Trophoblast cell (in vitro differentiated cells and primary cell): ENCODE measurements around the gene RALGAPA2.

ENCODE experiments used
- DNase-seq, 2 donors: peaks; one replicate each; pipeline ENCODE4 v3.0.0-alpha.2; 2016
- H2AFZ ChIP-seq: 2 replicates; pipeline ENCODE4 v1.6.1; 2013; ENCODE audit warnings: low read length, moderate library complexity, mild to moderate bottlenecking; ENCODE audit not compliant: insufficient read depth, poor library complexity
- H2AK5ac ChIP-seq: 2 replicates; pipeline ENCODE4 v1.6.1; 2013; ENCODE audit warnings: mild to moderate bottlenecking, low read length
- H2BK120ac ChIP-seq: 2 replicates; pipeline ENCODE4 v1.6.1; 2013; ENCODE audit warnings: low read length, mild to moderate bottlenecking, moderate library complexity; ENCODE audit not compliant: insufficient read depth, poor library complexity
- H2BK12ac ChIP-seq: 2 replicates; pipeline ENCODE4 v1.6.1; 2013; ENCODE audit warnings: mild to moderate bottlenecking, low read length, moderate library complexity
- H2BK5ac ChIP-seq: 2 replicates; pipeline ENCODE4 v1.6.1; 2013; ENCODE audit warnings: low read length, low read depth, moderate library complexity, mild to moderate bottlenecking; ENCODE audit not compliant: poor library complexity
- H3K14ac ChIP-seq: 2 replicates; pipeline ENCODE4 v1.6.1; 2013; ENCODE audit warnings: mild to moderate bottlenecking, low read length
- H3K18ac ChIP-seq: 2 replicates; pipeline ENCODE4 v1.6.1; 2013; ENCODE audit warnings: mild to moderate bottlenecking, low read length
- H3K23ac ChIP-seq: 2 replicates; pipeline ENCODE4 v1.6.1; 2013; ENCODE audit warnings: low read length
- H3K27ac ChIP-seq: 2 replicates; pipeline ENCODE4 v1.5.1; 2013; ENCODE audit warnings: low read depth, mild to moderate bottlenecking, inconsistent platforms, low read length, moderate library complexity
- H3K27me3 ChIP-seq: 2 replicates; pipeline ENCODE4 v1.6.1; 2013; ENCODE audit warnings: inconsistent platforms, mild to moderate bottlenecking, low read length, moderate library complexity; ENCODE audit not compliant: insufficient read depth
- H3K36me3 ChIP-seq, 2 experiments: 1 replicate in 1 of 2; 2 replicates in 1 of 2; pipeline ENCODE4 v1.6.1; 2013; ENCODE audit warnings: low read length in 2 of 2, mild to moderate bottlenecking in 2 of 2, moderate library complexity in 1 of 2; ENCODE audit not compliant: insufficient read depth in 2 of 2, control insufficient read depth in 1 of 2
- H3K4ac ChIP-seq: 2 replicates; pipeline ENCODE4 v1.6.1; 2013; ENCODE audit warnings: low read depth, mild to moderate bottlenecking, low read length, moderate library complexity
- H3K4me1 ChIP-seq, 2 experiments: 1 replicate in 1 of 2; 2 replicates in 1 of 2; pipeline ENCODE4 v1.6.1; 2013; ENCODE audit warnings: low read length in 2 of 2, mild to moderate bottlenecking in 2 of 2, moderate library complexity in 1 of 2; ENCODE audit not compliant: insufficient read depth in 2 of 2, control insufficient read depth in 1 of 2
- H3K4me2 ChIP-seq: 2 replicates; pipeline ENCODE4 v1.6.1; 2013; ENCODE audit warnings: inconsistent platforms, mild to moderate bottlenecking, low read length, moderate library complexity
- H3K4me3 ChIP-seq: 2 replicates; pipeline ENCODE4 v1.5.1; 2013; ENCODE audit warnings: mild to moderate bottlenecking, low read depth, low read length, inconsistent platforms
- H3K79me1 ChIP-seq: one replicate; pipeline ENCODE4 v1.6.1; 2013; ENCODE audit warnings: low read length
- H3K79me2 ChIP-seq: 2 replicates; pipeline ENCODE4 v1.6.1; 2013; ENCODE audit warnings: low read length, mild to moderate bottlenecking; ENCODE audit not compliant: control insufficient read depth, insufficient read depth, poor library complexity
- H3K9ac ChIP-seq: 2 replicates; pipeline ENCODE4 v1.6.1; 2013; ENCODE audit warnings: mild to moderate bottlenecking, low read length
- H3K9me3 ChIP-seq: 2 replicates; pipeline ENCODE4 v1.6.1; 2013; ENCODE audit warnings: low read depth, mild to moderate bottlenecking, control low read depth, inconsistent platforms, low read length; ENCODE audit not compliant: insufficient read depth
- H4K12ac ChIP-seq: 2 replicates; pipeline ENCODE4 v1.6.1; 2013; ENCODE audit warnings: low read depth, mild to moderate bottlenecking, low read length, moderate library complexity
- H4K8ac ChIP-seq: 2 replicates; pipeline ENCODE4 v1.6.1; 2013; ENCODE audit warnings: low read depth, mild to moderate bottlenecking, low read length, moderate library complexity
- H4K91ac ChIP-seq: one replicate; pipeline ENCODE4 v1.6.1; 2013; ENCODE audit warnings: low read depth, mild to moderate bottlenecking, low read length, moderate library complexity
- WGBS: extraction: QIAGEN DNeasy Blood & Tissue Kit; methylation state at CpG from one replicate; pipeline ENCODE4 v1.1.7; 2013; ENCODE audit warnings: missing lambda C conversion rate; ENCODE audit not compliant: insufficient read length, insufficient coverage; ENCODE audit errors: extremely low coverage; 5-methylcytosine and 5-hydroxymethylcytosine counted together

The RALGAPA2 gene

DNA sequence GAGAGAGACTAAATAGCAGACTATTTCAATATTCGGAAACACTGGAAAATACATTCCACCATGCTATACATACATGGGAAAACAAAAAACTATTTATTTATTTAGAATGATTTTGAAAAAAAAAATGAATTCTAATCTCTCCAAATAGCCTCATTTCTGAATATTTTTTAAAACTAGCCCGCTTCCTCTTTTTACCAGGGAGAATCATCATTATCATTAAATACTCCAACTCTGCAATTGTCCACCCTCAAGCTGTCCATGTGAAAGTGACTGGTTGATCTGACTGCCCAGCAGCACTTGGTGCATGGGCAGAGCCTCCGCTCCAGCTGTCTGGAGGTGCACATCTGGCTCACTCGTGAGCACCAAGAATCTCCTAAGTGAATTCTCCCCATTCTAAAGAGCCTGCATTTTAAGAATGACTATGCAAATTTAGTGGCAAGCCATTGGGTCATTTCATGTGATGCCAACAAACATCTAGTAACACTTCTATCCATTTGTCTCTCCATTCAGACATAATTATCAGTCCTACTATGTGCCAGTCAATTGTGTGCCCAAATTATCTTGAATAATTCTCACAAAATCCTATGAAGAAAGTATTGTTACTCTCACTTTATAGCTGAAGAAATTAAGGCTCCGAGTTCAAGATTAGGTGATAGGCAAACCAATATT lies 279.7 kb downstream of the RALGAPA2 start:
- H3K27me3 ChIP-seq = no peaks in the 10 kb centered on the region
- WGBS = no CpG with 5 or more reads among the region's 5 CpGs
- no peak overlapping the region for H2BK5ac ChIP-seq
- no peak overlapping the region for H2BK120ac ChIP-seq
- no peak overlapping the region for H3K14ac ChIP-seq
- peaks cover 4% of the 10 kb centered on the region for H3K9me3 ChIP-seq
- H3K23ac ChIP-seq = no peak overlapping the region
- H3K4me3 ChIP-seq = no peak overlapping the region
- DNase-seq = no peak
- no peak overlapping the region for H3K27ac ChIP-seq
- no peak overlapping the region for H3K18ac ChIP-seq
- no peak overlapping the region for H2AFZ ChIP-seq
- no peak overlapping the region for H4K91ac ChIP-seq
- no peak overlapping the region for H4K12ac ChIP-seq
- no peak overlapping the region for H3K4ac ChIP-seq
- H3K36me3 ChIP-seq = no peaks in the 10 kb centered on the region
- no peak overlapping the region for H3K9ac ChIP-seq
- no peaks in the 10 kb centered on the region for H3K4me1 ChIP-seq
- H3K79me1 ChIP-seq = no peaks in the 10 kb centered on the region
- H3K79me2 ChIP-seq = no peaks in the 10 kb centered on the region
- H2BK12ac ChIP-seq = no peak overlapping the region
- H2AK5ac ChIP-seq = no peak overlapping the region
- H3K4me2 ChIP-seq = no peak overlapping the region
- no peak overlapping the region for H4K8ac ChIP-seq

DNA sequence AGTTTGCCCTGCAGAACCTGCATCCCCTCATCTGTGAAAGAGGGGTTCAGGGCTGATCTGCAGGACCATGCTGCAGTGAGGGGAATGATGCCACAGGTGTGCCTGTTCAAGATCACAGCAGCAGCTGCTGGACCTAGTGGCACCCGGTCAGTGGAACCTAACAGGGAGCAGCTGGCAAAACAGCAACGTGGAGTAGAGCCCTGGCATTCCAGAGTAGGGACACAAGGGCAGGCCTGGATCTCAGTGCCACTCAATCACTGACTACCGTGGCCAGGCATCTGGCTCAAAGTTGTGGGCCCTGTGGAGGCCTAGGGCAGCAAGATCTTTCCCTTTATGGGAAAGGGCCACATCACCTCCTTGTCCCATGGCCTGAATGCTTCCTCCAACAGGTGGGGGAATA lies 282.4 kb downstream of the RALGAPA2 start:
- H2BK120ac ChIP-seq = no peak overlapping the region
- no peak overlapping the region for H4K12ac ChIP-seq
- H4K8ac ChIP-seq = no peak overlapping the region
- no peaks in the 10 kb centered on the region for H3K9me3 ChIP-seq
- no peak overlapping the region for H2AK5ac ChIP-seq
- H3K4me2 ChIP-seq = no peak overlapping the region
- no CpG with 5 or more reads among the region's 3 CpGs for WGBS
- H3K36me3 ChIP-seq = no peaks in the 10 kb centered on the region
- H3K23ac ChIP-seq = no peak overlapping the region
- H3K79me1 ChIP-seq = no peaks in the 10 kb centered on the region
- H3K4me1 ChIP-seq = no peaks in the 10 kb centered on the region
- no peak overlapping the region for H3K27ac ChIP-seq
- H3K18ac ChIP-seq = no peak overlapping the region
- H3K4me3 ChIP-seq = no peak overlapping the region
- H3K14ac ChIP-seq = no peak overlapping the region
- H2BK5ac ChIP-seq = no peak overlapping the region
- no peaks in the 10 kb centered on the region for H3K27me3 ChIP-seq
- no peak overlapping the region for H3K4ac ChIP-seq
- no peak overlapping the region for H2BK12ac ChIP-seq
- H3K79me2 ChIP-seq = no peaks in the 10 kb centered on the region
- H3K9ac ChIP-seq = no peak overlapping the region
- H2AFZ ChIP-seq = no peak overlapping the region
- no peak overlapping the region for H4K91ac ChIP-seq
- DNase-seq = no peak

GRCh38 chr20:20428067-20428466 lies 284.4 kb downstream of the RALGAPA2 start:
- H3K4me2 ChIP-seq = no peak overlapping the region
- no peak overlapping the region for H3K27ac ChIP-seq
- H2BK5ac ChIP-seq = no peak overlapping the region
- no peak overlapping the region for H4K8ac ChIP-seq
- H3K4me3 ChIP-seq = no peak overlapping the region
- no peaks in the 10 kb centered on the region for H3K4me1 ChIP-seq
- no peaks in the 10 kb centered on the region for H3K79me2 ChIP-seq
- no peak overlapping the region for H2AFZ ChIP-seq
- no peak overlapping the region for H3K18ac ChIP-seq
- H3K23ac ChIP-seq = no peak overlapping the region
- DNase-seq = no peak
- WGBS = no CpG with 5 or more reads among the region's 3 CpGs
- no peak overlapping the region for H4K12ac ChIP-seq
- H3K4ac ChIP-seq = no peak overlapping the region
- H3K36me3 ChIP-seq = no peaks in the 10 kb centered on the region
- H4K91ac ChIP-seq = no peak overlapping the region
- no peak overlapping the region for H2AK5ac ChIP-seq
- no peak overlapping the region for H3K9ac ChIP-seq
- H3K27me3 ChIP-seq = no peaks in the 10 kb centered on the region
- no peak overlapping the region for H2BK12ac ChIP-seq
- H3K14ac ChIP-seq = no peak overlapping the region
- no peaks in the 10 kb centered on the region for H3K79me1 ChIP-seq
- H3K9me3 ChIP-seq = no peaks in the 10 kb centered on the region
- H2BK120ac ChIP-seq = no peak overlapping the region

GRCh38 chr20:20427227-20427864 lies 285.1 kb downstream of the RALGAPA2 start:
- H2BK120ac ChIP-seq = no peak overlapping the region
- H3K23ac ChIP-seq = no peak overlapping the region
- H3K9me3 ChIP-seq = no peaks in the 10 kb centered on the region
- no peak for DNase-seq
- H3K4me2 ChIP-seq = no peak overlapping the region
- H3K4ac ChIP-seq = no peak overlapping the region
- H2AFZ ChIP-seq = no peak overlapping the region
- H2BK5ac ChIP-seq = no peak overlapping the region
- H3K79me2 ChIP-seq = no peaks in the 10 kb centered on the region
- H3K27ac ChIP-seq = no peak overlapping the region
- H3K4me1 ChIP-seq = no peaks in the 10 kb centered on the region
- no peaks in the 10 kb centered on the region for H3K79me1 ChIP-seq
- no peak overlapping the region for H2BK12ac ChIP-seq
- H4K12ac ChIP-seq = no peak overlapping the region
- no CpG with 5 or more reads among the region's 11 CpGs for WGBS
- H3K9ac ChIP-seq = no peak overlapping the region
- no peak overlapping the region for H2AK5ac ChIP-seq
- no peak overlapping the region for H3K18ac ChIP-seq
- no peak overlapping the region for H3K14ac ChIP-seq
- H4K91ac ChIP-seq = no peak overlapping the region
- no peak overlapping the region for H3K4me3 ChIP-seq
- no peaks in the 10 kb centered on the region for H3K27me3 ChIP-seq
- no peaks in the 10 kb centered on the region for H3K36me3 ChIP-seq
- no peak overlapping the region for H4K8ac ChIP-seq
